GM08714 (cell line): ENCODE measurements around the gene PHIP.

Source experiments
- H3K4me3 ChIP-seq: fragments of 200-500 bp; sonication (Bioruptor generic); 2 replicates; pipeline ENCODE4 v1.5.1; 2014; ENCODE audit warnings: mild to moderate bottlenecking, low read length, inconsistent platforms
- ZNF274 ChIP-seq: IDR thresholded peaks from 2 replicates; pipeline ENCODE4 v1.6.1; 2012; ENCODE audit warnings: mild to moderate bottlenecking, low read depth, low read length

Gene PHIP

GRCh38 chr6:79005497-79005896 lies 72.6 kb downstream of the PHIP start:
- H3K4me3 ChIP-seq, result no peak overlapping the region
- no peak for TF ChIP-seq ZNF274

GRCh38 chr6:79005024-79005423 lies 73.0 kb downstream of the PHIP start:
- no peak overlapping the region for H3K4me3 ChIP-seq
- TF ChIP-seq ZNF274, result no peak

- no peak for TF ChIP-seq ZNF274
Observed at GRCh38 chr6:79004239-79004638, 73.8 kb downstream of the PHIP start.

GRCh38 chr6:79001415-79001814 lies 76.6 kb downstream of the PHIP start:
- H3K4me3 ChIP-seq, result no peak overlapping the region
- TF ChIP-seq ZNF274, result no peak

More at GRCh38 chr6:79004239-79004638, 73.8 kb downstream of the PHIP start:
- H3K4me3 ChIP-seq, result no peak overlapping the region

GRCh38 chr6:78999737-79000136 lies 78.3 kb downstream of the PHIP start:
- no peak for TF ChIP-seq ZNF274
- no peak overlapping the region for H3K4me3 ChIP-seq

GRCh38 chr6:78995946-78996345 lies 82.1 kb downstream of the PHIP start:
- no peak overlapping the region for H3K4me3 ChIP-seq
- TF ChIP-seq ZNF274, result no peak

- H3K4me3 ChIP-seq, result no peak overlapping the region
- no peak for TF ChIP-seq ZNF274
Observed at GRCh38 chr6:78995346-78995745, 82.7 kb downstream of the PHIP start.

GRCh38 chr6:78993955-78994354 lies 84.1 kb downstream of the PHIP start:
- TF ChIP-seq ZNF274, result no peak
- H3K4me3 ChIP-seq, result no peak overlapping the region

GRCh38 chr6:78989191-78989590 lies 88.9 kb downstream of the PHIP start:
- no peak for TF ChIP-seq ZNF274
- H3K4me3 ChIP-seq, result no peak overlapping the region

GRCh38 chr6:78986161-78986560 lies 91.9 kb downstream of the PHIP start:
- no peak overlapping the region for H3K4me3 ChIP-seq
- no peak for TF ChIP-seq ZNF274

GRCh38 chr6:78984225-78984950 lies 93.7 kb downstream of the PHIP start:
- TF ChIP-seq ZNF274, result no peak
- H3K4me3 ChIP-seq, result no peak overlapping the region

GRCh38 chr6:78967191-78967590 lies 110.9 kb downstream of the PHIP start:
- no peak for TF ChIP-seq ZNF274
- H3K4me3 ChIP-seq, result no peak overlapping the region

- TF ChIP-seq ZNF274, result no peak
- H3K4me3 ChIP-seq, result no peak overlapping the region
Observed at GRCh38 chr6:78966542-78966941, 111.5 kb downstream of the PHIP start.

- no peak overlapping the region for H3K4me3 ChIP-seq
- no peak for TF ChIP-seq ZNF274
Observed at GRCh38 chr6:78962448-78962847, 115.6 kb downstream of the PHIP start.

- H3K4me3 ChIP-seq, result no peak overlapping the region
- no peak for TF ChIP-seq ZNF274
Observed at GRCh38 chr6:78954740-78955139, 123.3 kb downstream of the PHIP start.

- no peak for TF ChIP-seq ZNF274
- no peak overlapping the region for H3K4me3 ChIP-seq
Observed at GRCh38 chr6:78953798-78954197, 124.3 kb downstream of the PHIP start.
